Hair follicle dermal papilla cell (primary cell): ENCODE measurements around the gene GOLGA6L10. TPM values are rescaled to one million over a fixed set of nuclear protein-coding genes. Genes with fewer than 3 reads are reported as not detected.

Source experiments
- total RNA-seq: library from RNA; depleted of rRNA; stranded (reverse); fragments of >200 nt; gene quantifications from 2 replicates; pipeline ENCODE4 v1.2.3, GENCODE V29; 2012

GOLGA6L10 gene
- 0.36 and 0.65 TPM in 2 replicates for total RNA-seq

GRCh38 chr15:82349375-82349774, at the start of gene GOLGA6L10:
TSS of gene GOLGA6L10 (minus strand) at chr15:82349475. CDS start at chr15:82349375, 100 bp downstream.

Other genes starting within 250 kb of the GOLGA6L10 start
- 24.5 and 28.9 TPM in 2 replicates for gene EFL1, start 86.7 kb downstream of the GOLGA6L10 start, total RNA-seq
- gene SAXO2, start 86.7 kb downstream of the GOLGA6L10 start, total RNA-seq: 1.6 TPM in 1 of 2 replicates, not detected in the other
- 0.85 and 1.6 TPM in 2 replicates for gene GOLGA6L9, start 80.3 kb upstream of the GOLGA6L10 start, total RNA-seq
- gene RPS17, start 191.0 kb upstream of the GOLGA6L10 start, total RNA-seq: 677 and 761 TPM in 2 replicates